Skin of body (tissue), 2 donors: Measurements from ENCODE around the gene ANKUB1. TPM values are rescaled to one million over a fixed set of nuclear protein-coding genes. Genes with fewer than 3 reads are reported as not detected.

Experiments
- DNase-seq: peaks from one replicate; lab custom pipeline; 2025; lab: John Stamatoyannopoulos, UW
- total RNA-seq: library from RNA; depleted of rRNA; stranded (reverse); fragments of >200 nt; gene quantifications from one replicate; pipeline ENCODE4 v1.2.3, GENCODE V29; 2014

ANKUB1 gene
- total RNA-seq, 1 donor from 2014 or later, result not detected

- no peak for DNase-seq
These were observed 28.1 kb downstream of the ANKUB1 start for GRCh38 chr3:149764302-149764701.

DNA sequence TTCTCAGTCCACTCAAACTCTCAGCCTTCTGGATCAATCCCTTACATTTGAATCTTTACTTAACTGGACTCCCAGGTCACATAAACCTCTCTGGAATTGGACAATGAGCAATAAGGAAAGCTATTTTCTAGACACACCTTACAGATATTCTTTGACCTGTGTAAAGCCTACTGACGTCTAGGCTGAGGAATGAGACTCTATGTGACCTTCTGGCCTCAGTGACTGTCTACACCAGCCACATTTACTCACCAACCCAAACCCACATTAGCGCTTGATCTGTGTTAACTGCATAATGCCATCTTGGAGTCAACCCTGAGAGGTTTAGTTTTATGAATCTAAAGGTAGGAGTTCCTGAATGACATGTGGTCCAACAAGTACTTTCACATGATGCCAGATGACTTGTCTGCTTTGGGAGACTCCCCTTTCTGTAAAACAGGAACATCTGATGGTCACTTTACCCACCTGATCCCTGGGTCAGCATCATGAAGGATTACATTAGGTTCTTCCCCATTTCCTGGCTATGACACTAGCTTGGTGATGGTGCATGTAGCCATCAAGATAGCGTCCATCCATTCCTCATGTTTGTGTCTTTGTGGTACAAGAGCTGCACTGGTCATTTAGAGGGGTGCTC lies 28.7 kb downstream of the ANKUB1 start:
- no peak for DNase-seq

- no peak for DNase-seq
These were observed 38.6 kb downstream of the ANKUB1 start for GRCh38 chr3:149753717-149754116.

DNA sequence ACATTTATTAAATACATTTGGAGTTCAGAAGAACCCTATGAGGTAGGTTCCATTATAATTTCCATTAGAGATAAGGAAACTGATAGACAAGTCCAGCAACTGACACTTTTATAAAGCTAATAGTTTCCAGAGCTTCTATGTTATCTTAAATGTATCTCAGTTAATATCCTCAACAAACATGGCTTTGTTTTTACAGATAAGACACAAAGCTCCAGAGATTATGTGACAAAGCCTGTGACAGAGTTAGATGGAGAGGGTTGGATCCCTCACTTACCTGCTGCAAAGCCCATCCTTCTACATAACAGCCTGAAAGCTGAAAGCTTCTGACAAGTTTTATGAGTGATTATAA lies 39.6 kb downstream of the ANKUB1 start:
- no peak for DNase-seq

DNA sequence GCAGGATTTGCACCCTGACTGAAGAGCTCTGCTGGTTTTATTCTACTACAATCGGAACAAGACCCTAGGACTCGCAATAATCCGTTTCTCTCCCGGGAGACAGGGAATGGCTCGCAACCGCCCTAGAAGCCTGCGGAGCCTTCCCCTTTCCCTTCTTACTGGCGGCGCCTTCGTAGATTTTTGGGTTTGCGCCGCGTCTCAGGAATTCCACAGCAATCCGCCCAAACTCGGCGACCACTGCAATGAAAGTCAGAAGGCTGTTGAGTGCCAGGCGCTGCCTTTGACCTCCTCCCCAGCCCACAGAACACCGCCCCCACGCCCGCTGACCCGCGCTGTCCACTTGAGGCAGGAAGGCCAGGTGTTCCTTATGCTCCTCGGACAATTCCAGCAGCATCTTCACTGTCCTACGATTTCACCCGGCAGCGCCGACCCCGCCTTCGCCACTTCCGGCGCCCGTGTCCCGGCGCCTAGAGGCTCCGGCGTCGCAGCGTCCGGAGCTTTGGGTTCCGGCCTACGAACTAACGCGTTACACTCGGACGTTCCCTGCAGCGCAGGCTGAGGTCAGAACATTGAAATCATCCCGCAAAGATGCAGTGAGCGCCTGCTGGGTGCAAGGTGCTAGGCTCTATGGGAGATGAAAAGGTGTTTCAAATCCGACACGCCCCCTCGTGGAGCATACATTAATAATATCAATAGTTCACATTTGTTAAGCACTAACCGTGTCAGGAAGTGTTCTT lies 40.1 kb downstream of the ANKUB1 start, which contains the start of gene COMMD2:
COMMD2 (minus strand) TSS at position 439 of the 737 bp plus-strand sequence; CDS start at position 394, 45 bp downstream.
- DNase-seq, result peak; percentile 42

- DNase-seq, result no peak
These were observed 40.8 kb downstream of the ANKUB1 start for GRCh38 chr3:149751551-149751950.

GRCh38 chr3:149744606-149745005 lies 47.7 kb downstream of the ANKUB1 start:
- DNase-seq, result no peak

- DNase-seq, result no peak
These were observed 48.2 kb downstream of the ANKUB1 start for GRCh38 chr3:149744151-149744550.

- DNase-seq, result no peak
These were observed 53.0 kb downstream of the ANKUB1 start for GRCh38 chr3:149739396-149739795.

DNA sequence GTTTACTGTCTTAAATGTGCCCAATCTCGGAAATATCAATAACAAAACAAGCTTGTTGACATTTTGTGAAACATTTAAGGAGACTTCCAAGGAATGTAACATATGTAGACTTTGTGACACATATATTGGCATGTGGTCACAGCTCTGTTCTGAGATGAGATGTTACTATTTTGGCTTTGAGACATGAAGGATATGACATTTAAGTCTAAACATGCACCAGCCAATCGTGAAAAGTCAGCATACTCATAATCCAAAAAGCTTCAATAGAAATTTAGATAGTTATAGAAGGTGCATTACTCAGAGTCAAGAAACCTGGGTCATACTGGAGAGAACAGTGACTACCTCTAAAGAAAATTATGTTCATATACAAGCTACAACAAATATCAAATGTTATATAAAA lies 53.5 kb downstream of the ANKUB1 start:
- no peak for DNase-seq

- no peak for DNase-seq
These were observed 55.5 kb downstream of the ANKUB1 start for GRCh38 chr3:149736953-149737205.

DNA sequence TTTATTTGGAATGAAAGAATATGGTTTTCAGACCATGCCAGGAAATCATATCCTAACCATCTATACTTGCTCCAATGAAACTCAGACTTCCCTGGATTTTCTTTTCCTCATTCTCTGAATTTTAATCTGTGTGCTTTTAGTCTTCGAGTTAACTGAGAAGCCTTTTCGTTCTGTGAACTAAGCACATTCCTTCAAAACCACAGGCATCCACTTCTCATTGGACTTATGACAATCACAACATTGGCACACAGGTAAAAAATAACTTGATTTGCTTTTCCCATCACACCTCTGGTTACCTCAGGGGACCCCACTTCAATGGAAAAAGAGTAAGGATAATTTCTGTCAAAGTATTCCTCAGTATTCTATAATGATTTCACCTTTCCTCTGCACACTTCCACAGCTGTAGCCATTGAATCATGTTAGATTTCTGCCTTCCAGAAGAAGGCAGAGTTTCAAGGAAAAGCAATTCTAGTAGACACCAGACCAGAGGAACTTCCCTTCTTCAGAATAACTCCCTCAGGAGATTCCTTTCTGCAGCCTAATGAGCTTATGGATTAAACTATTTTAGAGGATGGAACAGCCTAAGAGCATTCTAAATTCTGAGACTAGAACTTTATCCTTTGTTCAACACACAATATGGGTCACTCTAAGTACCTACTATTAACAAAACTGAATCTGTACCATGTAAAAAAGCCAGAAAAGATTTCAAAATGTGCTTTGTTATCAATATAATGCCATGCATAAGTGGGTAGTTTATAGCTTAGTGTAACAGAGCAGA lies 56.0 kb downstream of the ANKUB1 start:
- no peak for DNase-seq

GRCh38 chr3:149732234-149732633 lies 60.1 kb downstream of the ANKUB1 start:
- DNase-seq, result no peak

DNA sequence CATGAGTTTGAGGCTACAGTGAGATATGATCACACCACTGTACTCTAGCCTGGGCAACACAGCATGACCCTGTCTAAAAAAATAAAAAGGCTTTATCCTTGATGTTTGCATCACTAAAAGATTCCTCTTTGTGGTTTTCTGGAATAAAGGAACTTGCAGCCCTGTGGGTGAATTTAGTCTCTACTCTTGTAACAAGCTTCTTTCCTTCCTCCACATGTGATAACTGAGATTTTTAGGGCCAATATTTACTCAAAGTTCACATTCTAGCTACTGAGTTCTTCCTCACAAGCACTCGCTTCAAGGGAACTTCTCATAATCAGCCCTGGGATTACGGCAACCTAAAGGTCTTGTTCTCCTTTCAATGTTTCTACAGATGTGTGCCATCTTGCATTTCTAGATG lies 64.7 kb downstream of the ANKUB1 start:
- no peak for DNase-seq

- DNase-seq, result no peak
These were observed 65.5 kb downstream of the ANKUB1 start for GRCh38 chr3:149726716-149727407.

DNA sequence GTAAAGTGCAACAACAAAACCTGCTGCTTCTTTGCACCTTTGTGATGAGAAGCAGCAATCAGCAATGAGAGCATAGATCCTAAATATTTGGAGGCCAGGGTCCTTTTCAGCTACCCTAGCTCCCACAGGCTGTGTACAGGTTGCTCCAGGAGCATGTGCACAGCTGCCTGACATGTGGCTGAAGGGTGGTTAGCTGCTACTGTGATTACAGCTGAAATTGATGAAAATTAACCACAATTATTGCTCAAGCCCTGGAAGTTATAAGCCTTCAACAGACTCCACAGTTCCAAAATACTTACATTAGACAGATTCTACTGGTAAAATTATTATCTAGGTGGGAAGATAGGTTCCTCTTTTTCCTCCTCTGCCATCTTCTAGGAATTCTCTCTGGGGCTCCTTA lies 68.6 kb downstream of the ANKUB1 start:
- DNase-seq, result no peak

DNA sequence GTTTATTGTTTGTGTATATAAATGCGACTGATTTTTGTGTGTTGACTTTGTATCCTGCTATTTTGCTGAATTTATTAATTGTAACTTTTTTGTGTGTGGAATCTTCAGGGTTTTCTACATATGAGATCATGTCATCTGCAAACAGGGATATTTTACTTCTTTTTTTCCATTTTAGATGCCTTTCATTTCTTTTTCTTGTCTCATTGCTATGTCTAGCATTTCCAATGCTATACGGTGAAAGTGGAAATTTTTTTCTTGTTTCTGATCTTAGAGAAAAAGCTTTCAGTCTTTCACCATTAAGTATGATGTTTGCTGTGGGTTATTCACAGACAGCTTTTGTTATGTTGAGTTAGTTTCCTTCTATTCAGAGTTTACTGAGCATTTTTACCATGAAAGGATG lies 71.4 kb downstream of the ANKUB1 start:
- DNase-seq, result no peak

DNA sequence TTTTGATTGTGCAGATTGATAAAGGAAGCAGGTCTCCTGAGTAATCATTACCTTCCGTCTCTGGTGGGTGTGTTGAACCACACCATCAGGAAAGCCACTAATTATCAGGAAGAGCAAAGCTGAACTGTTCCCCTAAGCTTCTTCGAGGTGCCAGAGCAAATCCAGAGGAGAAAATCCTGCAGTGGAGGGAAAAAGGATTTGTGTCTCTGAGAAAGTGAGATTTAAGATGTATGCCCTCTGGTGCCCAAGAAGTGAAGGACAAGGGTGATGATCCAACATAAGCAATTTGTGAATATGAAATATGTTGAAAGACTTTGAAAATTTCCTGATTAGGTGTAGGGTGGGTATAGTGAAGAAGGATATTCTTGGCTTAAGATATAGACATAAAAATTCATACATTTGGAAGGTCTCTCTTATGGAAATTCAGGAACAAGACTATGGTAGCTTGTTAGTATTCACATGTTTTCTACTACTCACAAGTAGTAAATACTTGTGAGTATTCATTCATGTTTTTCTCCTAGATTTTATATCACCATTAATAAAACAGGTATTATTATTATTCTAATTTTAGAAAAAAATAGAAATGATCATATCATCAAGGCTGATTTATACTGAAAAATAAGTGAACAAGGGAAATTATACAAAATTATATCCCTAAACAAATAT lies 74.8 kb downstream of the ANKUB1 start:
- DNase-seq, result peak; percentile 75

GRCh38 chr3:149716984-149717383 lies 75.4 kb downstream of the ANKUB1 start:
- DNase-seq, result no peak

DNA sequence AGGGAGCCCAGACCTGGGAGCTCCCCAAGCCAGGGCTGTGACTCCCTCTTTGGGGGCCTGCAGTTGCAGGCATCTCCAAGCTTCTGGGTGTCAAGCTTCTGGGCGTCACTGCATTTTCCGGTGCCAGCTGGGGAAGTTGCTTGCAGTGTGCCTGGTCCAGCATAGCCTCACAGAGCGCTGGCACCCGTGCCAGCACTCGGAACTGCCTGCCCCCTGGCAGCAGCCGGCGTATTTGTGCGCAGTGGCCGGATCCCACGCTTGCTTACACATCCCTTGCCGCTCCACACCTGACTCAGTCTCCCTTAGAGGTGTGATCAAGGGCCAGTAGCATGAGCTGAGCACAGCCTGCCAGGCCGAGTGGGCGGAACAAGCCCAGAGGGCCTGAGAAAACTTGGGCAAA lies 77.1 kb downstream of the ANKUB1 start:
- no peak for DNase-seq
